Thoracic aorta (tissue), 2 donors: ENCODE results near the gene BTBD18. TPM values are rescaled to one million over a fixed set of nuclear protein-coding genes. Genes with fewer than 3 reads are reported as not detected.

Source experiments
- ATAC-seq: fragments of 150-250 bp; one replicate; pipeline ENCODE4 v1.8.0; 2017; ENCODE audit warnings: low read depth; ENCODE audit not compliant: insufficient number of reproducible peaks, low FRiP score
- DNase-seq: peaks from one replicate; pipeline ENCODE4 v3.0.0-alpha.2; 2020; ENCODE audit warnings: low spot score
- H3K27ac ChIP-seq, 2 donors: fragments of 200-600 bp; sonication (generic); 1 replicate in 1 of 2; 2 replicates in 1 of 2; pipeline ENCODE4 v1.5.1; 2016; ENCODE audit warnings: mild to moderate bottlenecking in 2 of 2, moderate library complexity in 2 of 2
- H3K27me3 ChIP-seq: fragments of 200-600 bp; sonication (generic); replicated peaks from 2 replicates; pipeline ENCODE4 v1.6.0; 2016; ENCODE audit warnings: mild to moderate bottlenecking; ENCODE audit not compliant: insufficient read depth
- H3K36me3 ChIP-seq: fragments of 200-600 bp; sonication (generic); one replicate; pipeline ENCODE4 v1.5.1; 2016
- H3K4me1 ChIP-seq, 2 donors: fragments of 200-600 bp; sonication (generic); 1 replicate in 1 of 2; 2 replicates in 1 of 2; pipeline versions ENCODE4 v1.5.1 to v1.6.0; 2016; ENCODE audit warnings: low read depth in 2 of 2, mild to moderate bottlenecking in 1 of 2; ENCODE audit not compliant: control insufficient read depth in 1 of 2
- H3K4me3 ChIP-seq: fragments of 200-600 bp; sonication (generic); 2 replicates; pipeline ENCODE4 v1.5.1; 2016; ENCODE audit warnings: mild to moderate bottlenecking
- H3K9me3 ChIP-seq: fragments of 200-600 bp; sonication (generic); 2 replicates; pipeline ENCODE4 v1.5.1; 2016
- CTCF ChIP-seq: fragments of 200-600 bp; sonication (generic); IDR thresholded peaks from one replicate; pipeline ENCODE4 v1.5.1; 2019; ENCODE audit warnings: antibody characterized with exemption
- total RNA-seq, 2 donors: library from RNA; depleted of rRNA; stranded (reverse); fragments of >200 nt; gene quantifications; one replicate each; pipeline versions ENCODE4 v1.1.0 to v1.2.3, GENCODE V29; 2016

BTBD18 gene
- total RNA-seq, 2 donors from 2014 or later, result not detected

- H3K9me3 ChIP-seq, result no peaks in the 10 kb centered on the region
- no peaks in the 10 kb centered on the region for H3K27me3 ChIP-seq
These were observed 6.6 kb upstream of the BTBD18 start for GRCh38 chr11:57758174-57758573.

GRCh38 chr11:57752954-57753353 lies 1.3 kb upstream of the BTBD18 start:
- Histone ChIP-seq H3K4me3 (no peak overlapping the region), H3K9me3 (no peaks in the 10 kb centered on the region), H3K27ac (no peak overlapping the region), H3K4me1 (no peaks in the 10 kb centered on the region), H3K36me3 (no peaks in the 10 kb centered on the region), H3K27me3 (no peaks in the 10 kb centered on the region)
- TF ChIP-seq CTCF, result no peak
- no peak for ATAC-seq
- no peak for DNase-seq

More at GRCh38 chr11:57758174-57758573, 6.6 kb upstream of the BTBD18 start:
- no peaks in the 10 kb centered on the region for H3K36me3 ChIP-seq
- ATAC-seq (no peak), DNase-seq (no peak)
- no peak overlapping the region for H3K4me3 ChIP-seq
- H3K4me1 ChIP-seq, result no peaks in the 10 kb centered on the region
- no peak for TF ChIP-seq CTCF
- no peak overlapping the region for H3K27ac ChIP-seq

- Histone ChIP-seq H3K27ac (no peak overlapping the region), H3K27me3 (no peaks in the 10 kb centered on the region), H3K4me3 (no peak overlapping the region), H3K36me3 (no peaks in the 10 kb centered on the region), H3K4me1 (no peaks in the 10 kb centered on the region), H3K9me3 (no peaks in the 10 kb centered on the region)
- DNase-seq (no peak), ATAC-seq (no peak)
- TF ChIP-seq CTCF, result no peak
These were observed 443 bp downstream of the BTBD18 start for GRCh38 chr11:57751176-57751575.

GRCh38 chr11:57746920-57747319 lies 4.7 kb downstream of the BTBD18 start:
- Histone ChIP-seq H3K27ac (no peak overlapping the region), H3K4me3 (no peak overlapping the region), H3K27me3 (no peaks in the 10 kb centered on the region), H3K4me1 (peaks cover 3 to 13% of the 10 kb centered on the region in 2 donors), H3K9me3 (no peaks in the 10 kb centered on the region), H3K36me3 (peaks cover 25% of the 10 kb centered on the region)
- ATAC-seq (no peak), DNase-seq (no peak)
- TF ChIP-seq CTCF, result no peak

GRCh38 chr11:57745206-57745605 lies 6.4 kb downstream of the BTBD18 start:
- no peak overlapping the region for H3K27ac ChIP-seq
- DNase-seq (no peak), ATAC-seq (no peak)
- H3K9me3 ChIP-seq, result no peaks in the 10 kb centered on the region
- H3K4me1 ChIP-seq, result peaks cover 3 to 19% of the 10 kb centered on the region in 2 donors
- no peak for TF ChIP-seq CTCF
- no peak overlapping the region for H3K4me3 ChIP-seq
- peaks cover 25% of the 10 kb centered on the region for H3K36me3 ChIP-seq
- H3K27me3 ChIP-seq, result no peaks in the 10 kb centered on the region
